ENCODE measurements around the gene CLIP4. TPM values are rescaled to one million over a fixed set of nuclear protein-coding genes. Genes with fewer than 3 reads are reported as not detected.

The CLIP4 gene
- total and polyA plus RNA-seq, 2 experiments from 2014 or later, result 0.06 to 0.14 TPM

Other genes starting within 250 kb of the CLIP4 start
- 34.7 and 51.9 TPM in 2 replicates for gene TRMT61B, start 245.1 kb upstream of the CLIP4 start, total RNA-seq (2014; rRNA removed; shearing (Covaris generic))
- gene TRMT61B, start 245.1 kb upstream of the CLIP4 start, polyA plus RNA-seq (2016; fragmentation: Nextera tagmentation; extraction: Ambion mirVana), result 52.7 and 60.1 TPM in 2 replicates
- gene WDR43, start 220.7 kb upstream of the CLIP4 start, total RNA-seq (2014; rRNA removed; shearing (Covaris generic)), result 112 and 140 TPM in 2 replicates
- 101 and 103 TPM in 2 replicates for gene WDR43, start 220.7 kb upstream of the CLIP4 start, polyA plus RNA-seq (2016; fragmentation: Nextera tagmentation; extraction: Ambion mirVana)
- 0.47 and 1.8 TPM in 2 replicates for gene TOGARAM2, start 134.1 kb upstream of the CLIP4 start, total RNA-seq (2014; rRNA removed; shearing (Covaris generic))
- 1.8 and 2.4 TPM in 2 replicates for gene TOGARAM2, start 134.1 kb upstream of the CLIP4 start, polyA plus RNA-seq (2016; fragmentation: Nextera tagmentation; extraction: Ambion mirVana)
- not detected in 2 replicates for gene PCARE, start 40.9 kb upstream of the CLIP4 start, total RNA-seq (2014; rRNA removed; shearing (Covaris generic))
- gene PCARE, start 40.9 kb upstream of the CLIP4 start, polyA plus RNA-seq (2016; fragmentation: Nextera tagmentation; extraction: Ambion mirVana), result not detected in 2 replicates